MCF 10A (cell line): Measurements from ENCODE around the gene CCDC185. TPM values are rescaled to one million over a fixed set of nuclear protein-coding genes. Genes with fewer than 3 reads are reported as not detected.

Source experiments
- BruUV-seq: library from RNA; stranded (reverse); fragments of 400-500 nt; replicated peaks from 2 replicates; lab custom pipeline; 2021; lab: Mats Ljungman, UMichigan
- CTCF ChIA-PET: fragments of 300-600 bp; sonication (Branson Sonifier 250); formaldehyde crosslinking; extraction: SDS; loops from one replicate; lab custom pipeline; 2021; ENCODE audit warnings: antibody characterized with exemption, inconsistent platforms; lab: Yijun Ruan, JAX
- POLR2A ChIA-PET: fragments of 300-600, 350-650 bp; sonication (Branson Sonifier 250); formaldehyde crosslinking; extraction: SDS; loops from one replicate; lab custom pipeline; 2020; ENCODE audit warnings: antibody characterized with exemption, inconsistent platforms; lab: Yijun Ruan, JAX
- DNase-seq: peaks from one replicate; pipeline ENCODE4 v3.0.0-alpha.2; 2018; ENCODE audit not compliant: unreplicated experiment
- H3K27ac Mint-ChIP-seq: one replicate; pipeline ENCODE4 v1.8.0; 2022; ENCODE audit warnings: mild to moderate bottlenecking, low read depth, mixed read lengths; ENCODE audit not compliant: unreplicated experiment
- H3K27me3 Mint-ChIP-seq: one replicate; pipeline ENCODE4 v1.8.0; 2022; ENCODE audit warnings: mixed read lengths; ENCODE audit not compliant: insufficient read depth, unreplicated experiment
- H3K36me3 Mint-ChIP-seq: one replicate; pipeline ENCODE4 v1.8.0; 2022; ENCODE audit warnings: mild to moderate bottlenecking, moderate library complexity, mixed read lengths; ENCODE audit not compliant: insufficient read depth, unreplicated experiment
- H3K4me1 Mint-ChIP-seq: one replicate; pipeline ENCODE4 v1.8.0; 2022; ENCODE audit warnings: mixed read lengths; ENCODE audit not compliant: insufficient read depth, unreplicated experiment
- H3K4me3 Mint-ChIP-seq: one replicate; pipeline ENCODE4 v1.8.0; 2022; ENCODE audit warnings: mild to moderate bottlenecking, moderate library complexity, mixed read lengths; ENCODE audit not compliant: unreplicated experiment
- H3K9me3 Mint-ChIP-seq: one replicate; pipeline ENCODE4 v1.8.0; 2022; ENCODE audit warnings: mixed read lengths; ENCODE audit not compliant: unreplicated experiment
- intact Hi-C: fragments of 100-400 bp; cut with micrococcal nuclease; formaldehyde crosslinking; loops from 2 replicates; pipeline ENCODE4 v1.14.1; 2022
- total RNA-seq: library from RNA; stranded (reverse); gene quantifications from 2 replicates; pipeline ENCODE4 v1.2.3, GENCODE V29; 2022
- TF ChIP-seq, protein P1 (sequence below): fragments of 200-600 bp; IDR thresholded peaks from one replicate; pipeline ENCODE4 v1.8.0; 2022; ENCODE audit warnings: antibody characterized with exemption, mild to moderate bottlenecking; ENCODE audit not compliant: unreplicated experiment

The CCDC185 gene
- total RNA-seq, 1 experiment from 2014 or later = not detected

- H3K36me3 Mint-ChIP-seq = no peaks in the 10 kb centered on the region
- POLR2A ChIA-PET = interaction anchor here (0.6 to 3.3 kb wide), 12 partner anchors 8 to 352 kb away, joined by 3 to 22 read pairs (median 4); no protein-coding TSS in a partner anchor
- intact Hi-C loops = loop anchor here (1.0 kb wide), 1 partner anchor 296 kb away; no protein-coding TSS in a partner anchor
- H3K27ac Mint-ChIP-seq = no peak overlapping the region
- no TSS peak for BruUV-seq
- CTCF ChIA-PET = interaction anchor here (0.5 to 8.5 kb wide), 38 partner anchors 8 to 692 kb away, joined by 3 to 127 read pairs (median 4); partner anchors contain the start of gene SUSD4
- no peaks in the 10 kb centered on the region for H3K27me3 Mint-ChIP-seq
- H3K4me3 Mint-ChIP-seq = no peak overlapping the region
- H3K9me3 Mint-ChIP-seq = no peaks in the 10 kb centered on the region
- peak; percentile 95 for DNase-seq
- peaks cover 14% of the 10 kb centered on the region for H3K4me1 Mint-ChIP-seq
- TF ChIP-seq, protein P1, sequence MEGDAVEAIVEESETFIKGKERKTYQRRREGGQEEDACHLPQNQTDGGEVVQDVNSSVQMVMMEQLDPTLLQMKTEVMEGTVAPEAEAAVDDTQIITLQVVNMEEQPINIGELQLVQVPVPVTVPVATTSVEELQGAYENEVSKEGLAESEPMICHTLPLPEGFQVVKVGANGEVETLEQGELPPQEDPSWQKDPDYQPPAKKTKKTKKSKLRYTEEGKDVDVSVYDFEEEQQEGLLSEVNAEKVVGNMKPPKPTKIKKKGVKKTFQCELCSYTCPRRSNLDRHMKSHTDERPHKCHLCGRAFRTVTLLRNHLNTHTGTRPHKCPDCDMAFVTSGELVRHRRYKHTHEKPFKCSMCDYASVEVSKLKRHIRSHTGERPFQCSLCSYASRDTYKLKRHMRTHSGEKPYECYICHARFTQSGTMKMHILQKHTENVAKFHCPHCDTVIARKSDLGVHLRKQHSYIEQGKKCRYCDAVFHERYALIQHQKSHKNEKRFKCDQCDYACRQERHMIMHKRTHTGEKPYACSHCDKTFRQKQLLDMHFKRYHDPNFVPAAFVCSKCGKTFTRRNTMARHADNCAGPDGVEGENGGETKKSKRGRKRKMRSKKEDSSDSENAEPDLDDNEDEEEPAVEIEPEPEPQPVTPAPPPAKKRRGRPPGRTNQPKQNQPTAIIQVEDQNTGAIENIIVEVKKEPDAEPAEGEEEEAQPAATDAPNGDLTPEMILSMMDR = no peak
Observed at GRCh38 chr1:223429313-223429731, 36.1 kb downstream of the CCDC185 start.

GRCh38 chr1:223429821-223430220, 36.6 kb downstream of the CCDC185 start:
- BruUV-seq = no TSS peak
- intact Hi-C loops = loop anchor here (1.0 kb wide), 1 partner anchor 297 kb away; no protein-coding TSS in a partner anchor
- peak; percentile 34 for DNase-seq
- Mint-ChIP-seq H3K9me3 (no peaks in the 10 kb centered on the region), H3K4me1 (peaks cover 14% of the 10 kb centered on the region), H3K36me3 (no peaks in the 10 kb centered on the region), H3K27ac (no peak overlapping the region), H3K4me3 (no peak overlapping the region), H3K27me3 (no peaks in the 10 kb centered on the region)
- CTCF ChIA-PET = interaction anchor here (0.6 to 8.5 kb wide), 27 partner anchors 10 to 365 kb away, joined by 3 to 127 read pairs (median 5); partner anchors contain the start of gene SUSD4
- POLR2A ChIA-PET = interaction anchor here (1.0 to 3.3 kb wide), 9 partner anchors 9 to 352 kb away, joined by 3 to 22 read pairs (median 5); no protein-coding TSS in a partner anchor
- TF ChIP-seq, protein P1 = no peak

DNA sequence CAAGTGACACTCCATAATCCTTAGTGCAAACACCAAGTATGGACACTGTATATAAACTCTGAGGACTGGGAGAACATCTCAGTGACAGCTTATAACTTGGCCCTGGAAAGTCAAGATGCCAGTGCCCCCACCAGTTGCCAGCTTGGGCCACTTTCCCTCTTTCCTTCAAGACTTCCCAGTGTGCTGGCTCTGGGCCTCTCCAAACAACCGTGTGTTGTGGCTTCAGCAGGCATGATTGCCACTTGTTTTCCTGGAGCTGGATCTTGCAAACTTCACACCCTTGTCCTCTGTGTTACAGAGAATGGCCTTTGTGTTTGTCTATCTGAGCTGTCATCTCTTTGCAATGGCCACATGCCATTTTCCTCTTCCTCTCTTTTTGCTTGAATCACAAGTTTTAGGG, 37.0 kb downstream of the CCDC185 start:
- ChIA-PET CTCF (interaction anchor here (0.6 to 8.5 kb wide), 16 partner anchors 10 to 307 kb away, joined by 3 to 127 read pairs (median 5); no protein-coding TSS in a partner anchor), POLR2A (interaction anchor here (1.2 to 3.3 kb wide), 5 partner anchors 9 to 295 kb away, joined by 4 to 22 read pairs (median 7); no protein-coding TSS in a partner anchor)
- Mint-ChIP-seq H3K36me3 (no peaks in the 10 kb centered on the region), H3K27ac (no peak overlapping the region), H3K4me1 (peaks cover 13% of the 10 kb centered on the region), H3K27me3 (no peaks in the 10 kb centered on the region), H3K4me3 (no peak overlapping the region), H3K9me3 (no peaks in the 10 kb centered on the region)
- no peak for DNase-seq
- intact Hi-C loops = no loop called here
- TF ChIP-seq, protein P1 = no peak
- BruUV-seq = no TSS peak

DNA sequence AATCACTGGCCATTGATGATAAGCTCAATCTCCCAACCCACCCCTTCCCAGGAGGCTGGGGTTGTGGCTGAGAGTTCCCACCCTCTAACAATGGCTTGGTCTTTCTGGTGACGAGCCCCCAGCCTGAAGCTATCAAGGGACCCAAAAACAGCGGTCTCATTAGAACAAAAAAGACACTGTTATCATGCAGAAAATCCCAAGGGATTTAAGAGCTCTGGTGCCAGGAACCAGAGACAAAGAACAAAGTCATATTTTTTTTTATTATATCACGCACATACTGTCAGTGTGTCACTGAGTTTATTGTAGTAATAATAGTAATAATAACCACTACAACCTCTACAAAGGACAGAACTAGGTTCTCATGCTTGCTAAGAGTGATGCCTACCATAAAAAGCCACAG, 43.9 kb downstream of the CCDC185 start:
- CTCF ChIA-PET = interaction anchor here (0.6 to 1.1 kb wide), 4 partner anchors 8 to 302 kb away, joined by 3 read pairs; no protein-coding TSS in a partner anchor
- H3K36me3 Mint-ChIP-seq = no peaks in the 10 kb centered on the region
- POLR2A ChIA-PET = no interaction called here
- no peaks in the 10 kb centered on the region for H3K4me1 Mint-ChIP-seq
- TF ChIP-seq, protein P1 = no peak
- intact Hi-C loops = no loop called here
- no peak overlapping the region for H3K27ac Mint-ChIP-seq
- H3K9me3 Mint-ChIP-seq = no peaks in the 10 kb centered on the region
- peaks cover 20% of the 10 kb centered on the region for H3K27me3 Mint-ChIP-seq
- DNase-seq = no peak
- H3K4me3 Mint-ChIP-seq = no peak overlapping the region
- BruUV-seq = no TSS peak
